ENCODE results near the gene HYOU1.
"Not testable (repeated sequence)": the region's sequence is repeated elsewhere in the genome, so short reads cannot be mapped to it uniquely, and the experiment has no call there.

HYOU1 gene

DNA sequence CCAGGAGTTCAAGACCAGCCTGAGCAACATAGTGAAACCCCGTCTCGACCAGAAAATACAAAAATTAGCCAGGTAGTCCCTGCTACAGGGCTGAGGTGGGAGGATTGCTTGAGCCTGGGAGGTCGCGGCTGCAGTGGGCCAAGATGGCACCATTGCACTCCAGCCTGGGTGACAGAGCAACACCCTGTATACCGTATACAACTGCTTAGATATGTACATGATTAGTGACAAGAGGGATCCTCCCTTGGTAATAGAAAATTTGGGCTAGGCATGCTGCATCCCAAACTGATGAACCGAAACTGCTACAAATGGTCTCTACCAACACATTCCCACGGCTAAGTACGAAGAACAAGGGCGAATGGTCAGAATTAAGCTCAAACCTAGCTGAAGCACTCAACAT, 14.1 kb downstream of the HYOU1 start:
- DNase-seq, result no peak

DNA sequence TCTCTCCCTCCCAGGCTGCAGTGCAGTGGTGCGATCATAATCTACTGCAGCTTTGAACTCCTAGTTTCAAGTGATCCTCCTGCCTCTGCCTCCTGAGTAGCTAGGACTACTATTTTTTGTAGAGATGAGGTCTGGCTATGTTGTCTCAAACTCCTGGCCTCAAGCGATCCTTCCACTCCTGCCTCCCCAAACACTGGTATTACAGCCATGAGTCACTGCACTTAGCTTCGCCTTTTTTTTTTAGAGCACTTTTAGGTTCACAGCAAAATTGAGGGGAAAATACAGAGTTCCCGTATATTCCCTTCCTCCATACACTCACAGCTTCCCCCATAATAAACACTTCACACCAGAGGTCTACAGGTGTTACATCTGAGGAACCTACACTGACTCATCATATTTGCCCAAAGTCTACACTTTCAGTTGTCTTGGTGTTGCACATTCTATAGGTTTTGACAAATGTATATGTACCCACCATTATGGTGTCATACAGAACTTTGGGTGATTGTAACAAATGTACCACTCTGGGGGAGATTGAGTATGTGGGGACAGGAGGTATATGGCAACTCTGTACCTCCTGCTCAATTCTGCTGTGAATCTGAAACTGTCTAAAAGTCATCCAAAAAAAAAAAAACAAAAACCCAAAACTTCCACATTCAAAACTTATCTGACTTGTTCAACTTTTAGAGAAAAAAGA, 15.0 kb downstream of the HYOU1 start:
- DNase-seq, result no peak

- DNase-seq, result not testable (repeated sequence)
Observed at GRCh38 chr11:119039471-119039870, 17.5 kb downstream of the HYOU1 start.

GRCh38 chr11:119038884-119039283, 18.1 kb downstream of the HYOU1 start:
- DNase-seq, result no peak

- DNase-seq, result no peak
Observed at GRCh38 chr11:119034813-119035212, 22.2 kb downstream of the HYOU1 start.

- not testable (repeated sequence) for DNase-seq
Observed at GRCh38 chr11:119033421-119033820, 23.6 kb downstream of the HYOU1 start.

GRCh38 chr11:119031912-119032280, 25.1 kb downstream of the HYOU1 start:
- DNase-seq, result no peak

DNA sequence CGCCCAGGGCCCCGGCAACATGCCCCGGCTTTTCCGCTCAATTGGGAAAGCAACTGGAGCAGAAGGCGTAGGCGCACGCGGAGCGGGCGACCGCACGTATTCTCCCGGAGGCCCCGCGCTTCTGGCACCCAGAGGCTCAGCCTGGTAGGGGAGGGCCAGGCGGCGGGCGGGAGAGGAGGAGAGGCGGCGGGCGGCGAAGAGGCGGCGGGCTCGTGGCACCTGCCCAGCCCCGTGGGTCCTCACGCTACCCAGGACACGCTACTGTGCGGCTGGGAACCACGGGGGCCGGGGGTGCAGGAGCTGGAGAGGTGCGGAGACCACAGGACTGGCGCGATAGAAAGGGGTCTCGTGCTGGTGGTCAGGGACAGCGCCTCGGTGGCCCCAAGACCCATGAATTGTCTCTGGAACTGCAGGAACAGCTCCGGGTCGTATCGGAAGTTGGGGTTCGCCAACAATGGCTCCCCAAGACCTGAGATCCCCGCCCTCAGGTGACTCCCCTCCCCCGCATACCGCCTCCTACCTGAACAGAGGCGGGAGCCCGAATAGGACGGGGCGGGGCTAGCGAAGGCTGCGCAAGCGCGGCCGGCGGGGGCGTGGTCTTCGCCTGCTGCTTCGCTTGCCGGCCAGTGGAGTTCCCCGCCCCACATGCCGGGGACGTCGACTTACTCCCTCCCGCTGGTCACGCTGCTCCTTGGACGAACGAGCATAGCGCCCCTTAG, 26.5 kb downstream of the HYOU1 start, which contains the start of gene SLC37A4:
SLC37A4 (minus strand) TSS at position 549 of the 719 bp plus-strand sequence.
- DNase-seq, result peak; percentile 96

- DNase-seq, result no peak
Observed at GRCh38 chr11:119030029-119030328, 27.0 kb downstream of the HYOU1 start.

- DNase-seq, result no peak
Observed at GRCh38 chr11:119029340-119030028, 27.5 kb downstream of the HYOU1 start.

DNA sequence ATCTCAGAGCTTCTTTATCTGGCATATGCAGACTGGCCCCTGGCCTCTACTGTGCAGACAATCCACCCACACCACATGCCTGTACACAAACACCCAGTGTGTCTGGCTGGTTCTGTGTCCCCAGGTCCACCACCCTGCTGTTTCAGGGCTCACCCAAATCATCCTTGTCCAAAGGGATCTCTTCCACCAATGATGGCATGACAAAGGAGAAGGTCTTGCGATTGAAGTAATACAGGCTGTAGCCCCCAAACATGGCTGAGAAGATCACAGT, 28.0 kb downstream of the HYOU1 start:
- DNase-seq, result no peak

DNA sequence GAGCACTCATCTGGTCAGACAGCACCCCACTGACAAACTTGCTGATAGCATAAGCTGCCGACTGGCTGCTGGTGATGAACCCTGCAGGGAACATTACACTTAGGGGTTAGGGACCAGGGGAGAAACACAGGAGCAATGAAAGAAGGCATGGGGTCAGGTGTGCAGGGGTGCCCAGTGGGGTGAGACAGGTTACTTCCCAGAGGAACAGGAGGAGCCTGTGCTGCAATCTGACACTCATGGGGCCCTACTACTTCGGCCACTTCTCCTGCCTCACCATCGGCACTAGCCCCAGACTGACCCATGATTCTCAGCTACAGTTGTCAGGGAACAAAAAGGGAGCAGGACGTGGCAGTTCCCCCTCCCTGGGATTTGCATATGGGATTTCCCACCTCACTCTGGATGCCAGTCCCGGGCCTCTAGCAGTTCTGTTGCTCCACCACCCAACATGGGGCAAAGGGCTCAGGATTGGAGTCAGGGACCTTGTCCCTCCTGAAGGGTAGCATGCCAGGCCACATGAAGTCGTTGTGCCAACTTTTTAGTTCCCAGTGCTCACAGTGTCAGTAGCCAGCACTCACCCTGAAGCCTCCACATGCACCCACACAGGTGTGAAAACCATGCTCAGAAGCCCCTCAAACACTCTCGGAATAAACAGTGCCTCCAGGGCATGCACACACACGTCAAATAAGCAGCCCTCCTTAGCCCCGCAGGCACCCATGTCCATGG, 28.5 kb downstream of the HYOU1 start:
- no peak for DNase-seq

GRCh38 chr11:119027561-119028345, 29.3 kb downstream of the HYOU1 start:
- DNase-seq, result no peak

- DNase-seq, result no peak
Observed at GRCh38 chr11:119026970-119027369, 30.0 kb downstream of the HYOU1 start.

DNA sequence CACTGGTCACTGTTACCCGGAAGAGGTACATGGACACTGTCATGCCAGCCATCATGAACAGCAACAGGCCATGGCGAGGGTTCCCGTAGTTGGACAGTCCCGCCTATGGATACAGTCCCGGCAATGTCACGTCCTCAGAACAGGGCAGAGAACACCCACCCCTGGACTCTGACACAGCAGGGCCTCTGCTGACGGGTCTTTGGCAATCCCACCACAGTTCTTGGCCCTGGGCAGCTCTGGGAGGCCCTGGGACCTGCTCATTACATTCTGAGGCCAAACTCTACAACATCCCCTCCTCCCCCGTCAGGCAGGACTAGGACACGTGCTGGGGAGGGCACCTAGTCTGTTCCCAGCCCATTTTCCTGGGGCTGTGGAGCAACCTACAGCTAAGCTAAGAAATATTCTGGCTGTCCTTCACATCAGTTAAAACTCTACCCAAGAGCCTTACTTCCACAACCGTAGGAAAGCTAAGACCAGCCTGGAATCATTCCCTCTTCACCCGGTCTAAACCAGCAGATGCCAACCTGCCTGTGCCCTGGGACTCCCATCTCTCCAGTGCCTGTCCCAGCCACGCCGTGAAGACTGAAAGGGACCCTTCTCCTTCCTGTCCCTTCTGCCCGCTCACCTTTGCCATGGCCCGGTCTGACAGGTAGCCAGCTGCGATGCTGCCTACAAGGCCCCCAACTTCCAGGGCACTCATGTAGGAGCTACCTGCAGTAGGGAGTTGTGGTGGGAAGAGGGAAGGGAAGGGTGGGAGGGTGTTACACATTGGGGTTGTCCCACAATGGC, 30.8 kb downstream of the HYOU1 start:
- no peak for DNase-seq

DNA sequence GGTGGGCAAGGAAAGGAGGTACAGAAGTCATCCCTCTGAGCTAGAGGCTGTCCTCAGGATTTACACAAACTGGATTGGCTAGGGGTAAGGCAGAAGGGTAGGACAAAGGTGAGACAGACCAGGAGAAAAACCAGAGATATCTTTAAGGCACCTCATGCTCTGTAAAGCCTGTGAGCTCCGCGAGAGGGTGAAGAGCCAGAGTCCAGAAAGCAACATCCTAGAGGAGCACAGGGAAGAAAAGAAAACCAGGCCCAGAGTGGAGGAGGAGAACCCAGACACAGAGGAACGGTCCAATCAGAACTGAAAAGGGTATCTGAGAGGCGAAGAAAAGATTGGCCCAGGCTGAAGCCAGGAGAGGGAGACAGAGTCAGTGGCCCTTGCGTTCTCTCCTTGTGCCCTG, 31.5 kb downstream of the HYOU1 start:
- no peak for DNase-seq

- DNase-seq, result no peak
Observed at GRCh38 chr11:119025099-119025473, 31.9 kb downstream of the HYOU1 start.

DNA sequence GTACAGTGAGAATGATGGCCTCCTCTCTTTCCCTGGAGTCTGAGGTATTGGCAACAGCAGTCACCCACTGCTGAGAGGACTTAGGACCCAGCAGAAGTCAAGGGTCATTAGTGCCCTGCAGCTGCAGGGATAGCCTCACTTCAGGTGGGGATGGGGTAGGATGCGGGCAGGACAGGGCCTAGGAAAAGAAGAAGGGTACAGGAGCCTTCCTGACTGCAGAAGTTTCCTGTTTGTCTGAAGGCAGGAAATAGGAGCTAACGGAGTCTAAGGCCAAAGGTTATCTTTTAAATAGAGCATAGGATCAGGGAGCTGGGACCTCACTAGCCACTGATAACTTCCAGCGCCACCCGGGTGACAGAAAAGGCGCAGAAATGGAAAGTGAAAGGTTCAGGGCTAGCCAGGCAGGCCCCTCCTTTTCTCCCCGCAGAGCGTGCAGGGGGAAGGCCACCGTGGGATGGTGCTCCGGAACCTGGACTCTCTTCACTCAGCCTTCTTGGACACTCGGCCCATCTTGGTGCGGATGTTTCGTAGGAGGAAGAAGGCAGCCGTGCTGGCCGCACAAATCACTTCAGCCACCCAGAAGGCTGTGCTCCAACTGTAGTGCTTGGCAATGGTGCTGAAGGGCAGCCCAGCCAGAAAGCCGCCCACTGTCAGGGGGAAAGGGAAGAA, 32.4 kb downstream of the HYOU1 start:
- DNase-seq, result no peak

DNA sequence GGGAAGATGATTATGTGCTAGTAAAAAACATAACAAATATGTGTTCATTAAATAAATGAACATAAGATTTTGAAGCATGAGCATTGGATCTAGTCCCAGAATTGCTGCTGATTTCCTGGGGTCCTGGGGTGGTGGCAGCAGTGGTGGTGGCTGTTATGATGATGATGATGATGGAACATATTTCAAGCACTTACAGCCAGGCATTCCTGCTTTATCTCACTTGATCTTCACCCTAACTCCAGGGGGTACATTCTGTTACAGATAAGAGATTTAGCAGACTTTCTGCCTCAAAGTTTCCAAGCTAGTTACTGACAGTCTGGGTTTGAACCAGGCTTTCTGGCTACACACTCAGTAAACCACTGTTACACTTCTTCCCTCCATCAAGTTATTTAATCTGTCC, 33.3 kb downstream of the HYOU1 start:
- DNase-seq, result no peak

DNA sequence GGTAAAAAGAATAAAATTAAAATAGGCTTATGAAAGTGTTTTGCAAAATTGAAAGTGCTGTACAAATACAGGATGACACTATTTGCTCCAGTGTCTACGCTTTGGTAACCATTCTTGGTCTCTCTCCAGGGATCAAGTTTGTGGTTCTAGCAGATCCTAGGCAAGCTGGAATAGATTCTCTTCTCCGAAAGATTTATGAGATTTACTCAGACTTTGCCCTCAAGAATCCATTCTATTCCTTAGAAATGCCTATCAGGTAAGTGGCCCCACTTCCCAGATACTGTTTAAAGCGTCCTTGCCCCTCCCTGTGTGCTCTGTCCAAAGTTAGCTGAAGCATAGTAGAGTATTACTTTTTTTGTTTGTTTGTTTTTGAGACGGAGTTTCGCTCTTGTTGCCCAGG, 35.4 kb downstream of the HYOU1 start:
- no peak for DNase-seq

GRCh38 chr11:119019996-119020395, 37.0 kb downstream of the HYOU1 start:
- no peak for DNase-seq

All from fibroblast of skin of abdomen (primary cell).